ENCODE data around the gene C14orf132. TPM values are rescaled to one million over a fixed set of nuclear protein-coding genes. Genes with fewer than 3 reads are reported as not detected.

The C14orf132 gene
- total and polyA plus RNA-seq, 9 donors: 3.9 to 20.3 (median 7.7) TPM

DNA sequence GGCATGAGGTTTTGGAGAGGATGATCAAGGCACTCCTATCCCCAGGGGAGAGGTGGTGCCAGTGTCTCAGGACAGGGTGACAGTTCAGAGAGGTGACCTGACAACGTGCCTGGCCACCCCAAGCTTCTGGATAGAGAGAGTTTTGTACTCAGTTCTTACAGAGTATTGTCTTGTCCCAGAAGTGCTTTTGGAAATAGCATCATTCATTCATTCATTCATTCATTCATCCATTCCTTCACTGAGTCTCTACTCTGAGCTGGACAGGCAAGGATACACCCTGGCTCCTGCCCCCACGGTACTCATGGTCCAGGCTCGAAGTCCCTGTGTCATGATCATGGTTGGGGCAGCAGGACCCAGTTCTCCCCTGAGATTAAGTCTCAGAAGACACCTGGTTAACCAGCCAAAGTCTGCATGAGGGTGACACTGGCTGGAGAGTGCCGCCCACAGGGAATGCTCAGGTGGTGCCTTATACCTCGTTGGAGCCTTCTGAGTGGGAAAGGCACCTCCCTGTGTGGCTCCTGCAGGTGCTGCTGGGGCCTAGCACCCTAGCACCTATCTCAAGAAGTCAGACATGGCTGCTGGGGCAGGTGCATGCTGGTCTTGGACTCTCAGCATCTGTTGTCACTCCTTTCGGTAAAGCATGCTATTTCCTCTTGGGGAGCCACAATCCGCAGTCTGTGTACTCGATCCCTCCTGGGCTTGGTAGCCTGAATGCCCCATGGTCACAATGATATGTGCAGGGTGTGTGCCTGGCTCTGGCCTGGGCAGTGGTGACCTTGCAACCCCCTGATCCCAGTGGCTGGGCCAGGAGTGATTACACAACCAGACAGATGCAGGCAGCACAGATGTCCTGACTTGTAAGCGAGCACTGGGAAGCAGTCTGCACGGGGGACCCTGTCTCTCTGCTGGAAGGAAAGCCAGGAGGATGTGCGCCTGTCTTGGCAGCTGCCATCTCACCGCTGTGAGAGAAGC is 57.8 kb downstream of the C14orf132 start:
- H3K36me3 ChIP-seq: no peaks in the 10 kb centered on the region
- no peaks in the 10 kb centered on the region for H3K9me3 ChIP-seq
- TF ChIP-seq POLR2A (IDR thresholded peaks at IDR 0.05) (no peak), EP300 (IDR thresholded peaks at IDR 0.05) (no peak)
- TF ChIP-seq, protein P1, sequence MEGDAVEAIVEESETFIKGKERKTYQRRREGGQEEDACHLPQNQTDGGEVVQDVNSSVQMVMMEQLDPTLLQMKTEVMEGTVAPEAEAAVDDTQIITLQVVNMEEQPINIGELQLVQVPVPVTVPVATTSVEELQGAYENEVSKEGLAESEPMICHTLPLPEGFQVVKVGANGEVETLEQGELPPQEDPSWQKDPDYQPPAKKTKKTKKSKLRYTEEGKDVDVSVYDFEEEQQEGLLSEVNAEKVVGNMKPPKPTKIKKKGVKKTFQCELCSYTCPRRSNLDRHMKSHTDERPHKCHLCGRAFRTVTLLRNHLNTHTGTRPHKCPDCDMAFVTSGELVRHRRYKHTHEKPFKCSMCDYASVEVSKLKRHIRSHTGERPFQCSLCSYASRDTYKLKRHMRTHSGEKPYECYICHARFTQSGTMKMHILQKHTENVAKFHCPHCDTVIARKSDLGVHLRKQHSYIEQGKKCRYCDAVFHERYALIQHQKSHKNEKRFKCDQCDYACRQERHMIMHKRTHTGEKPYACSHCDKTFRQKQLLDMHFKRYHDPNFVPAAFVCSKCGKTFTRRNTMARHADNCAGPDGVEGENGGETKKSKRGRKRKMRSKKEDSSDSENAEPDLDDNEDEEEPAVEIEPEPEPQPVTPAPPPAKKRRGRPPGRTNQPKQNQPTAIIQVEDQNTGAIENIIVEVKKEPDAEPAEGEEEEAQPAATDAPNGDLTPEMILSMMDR (IDR thresholded peaks at IDR 0.05): no peak
- DNase-seq: no peak
- no peak overlapping the region for H3K4me3 ChIP-seq
- intact Hi-C loops (cut with DNase I): loop anchor here in 2 of 4 donors (5.0 to 10.0 kb wide), 3 partner anchors 178 to 338 kb away; no protein-coding TSS in a partner anchor
- no peak overlapping the region for H3K27ac ChIP-seq
- H3K27me3 ChIP-seq: no peaks in the 10 kb centered on the region
- 63 to 69% (median 65%) methylated on average over 12 of the region's 12 CpGs for WGBS, 3 donors
- no peaks in the 10 kb centered on the region for H3K4me1 ChIP-seq (ENCODE audit: insufficient read depth)

DNA sequence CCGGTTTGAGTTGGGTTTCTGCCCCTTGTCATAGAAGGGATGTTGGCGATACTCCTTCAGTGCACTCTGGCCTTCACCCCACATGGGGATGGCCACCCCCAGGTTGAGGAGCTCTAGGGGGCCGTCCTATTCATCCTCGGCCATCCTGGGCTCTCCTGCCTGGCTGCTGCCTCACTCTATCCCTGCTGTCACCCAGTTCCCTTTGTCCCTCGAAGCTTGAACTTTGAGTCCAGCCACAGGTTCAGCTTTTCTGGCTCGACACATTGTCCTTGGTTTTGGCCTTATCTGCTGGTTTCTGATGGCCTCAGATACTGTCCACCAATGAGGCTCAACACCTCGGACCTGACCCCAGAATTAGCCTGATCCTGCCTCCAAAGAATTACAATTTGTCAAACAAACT is 58.6 kb downstream of the C14orf132 start:
- intact Hi-C loops (cut with DNase I): loop anchor here in 2 of 4 donors (5.0 to 10.0 kb wide), 3 partner anchors 177 to 337 kb away; no protein-coding TSS in a partner anchor
- H3K9me3 ChIP-seq: no peaks in the 10 kb centered on the region
- 49 to 54% (median 53%) methylated on average over 7 of the region's 7 CpGs for WGBS, 3 donors
- no peak overlapping the region for H3K4me3 ChIP-seq
- H3K4me1 ChIP-seq (ENCODE audit: insufficient read depth): no peaks in the 10 kb centered on the region
- no peak for DNase-seq
- H3K27ac ChIP-seq: no peak overlapping the region
- H3K36me3 ChIP-seq: no peaks in the 10 kb centered on the region
- H3K27me3 ChIP-seq: no peaks in the 10 kb centered on the region
- TF ChIP-seq EP300 (IDR thresholded peaks at IDR 0.05): no peak
- TF ChIP-seq, protein P1 (IDR thresholded peaks at IDR 0.05): no peak
- no peak for TF ChIP-seq POLR2A (IDR thresholded peaks at IDR 0.05)

DNA sequence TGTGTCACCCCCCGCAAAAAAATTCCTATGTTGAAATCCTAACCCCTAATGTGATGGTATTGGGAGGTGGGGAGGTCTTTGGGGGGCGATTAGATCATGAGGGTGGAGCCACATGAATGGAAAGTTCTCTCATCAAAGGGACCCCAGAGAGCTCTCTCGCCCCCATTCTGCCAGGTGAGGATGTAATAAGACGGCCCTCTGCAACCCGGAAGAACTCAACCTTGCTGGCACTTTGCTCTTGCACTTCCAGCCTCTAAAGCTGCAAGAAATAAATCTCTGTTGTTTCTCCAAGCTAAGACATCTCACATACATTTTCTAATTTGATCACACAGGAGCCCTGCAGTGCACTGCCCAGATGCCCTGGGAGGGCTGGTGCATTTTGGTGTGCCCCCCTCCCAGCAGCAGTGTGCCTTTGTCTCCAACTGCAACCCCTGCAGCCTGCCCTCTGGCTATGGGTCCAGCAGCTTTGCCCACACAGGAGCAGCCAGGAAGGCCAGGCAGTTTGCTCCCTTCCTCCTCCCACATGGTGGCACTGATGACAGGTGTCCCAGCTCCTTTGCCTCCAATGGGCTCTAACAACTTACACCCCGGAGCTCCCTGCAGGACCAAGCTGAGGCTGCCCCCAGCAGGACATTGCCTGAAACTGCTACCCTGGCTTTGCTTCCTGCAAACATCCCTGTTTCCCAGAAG is 59.3 kb downstream of the C14orf132 start:
- TF ChIP-seq EP300 (IDR thresholded peaks at IDR 0.05): no peak
- TF ChIP-seq, protein P1 (IDR thresholded peaks at IDR 0.05): no peak
- no peak for TF ChIP-seq POLR2A (IDR thresholded peaks at IDR 0.05)
- H3K27me3 ChIP-seq: no peaks in the 10 kb centered on the region
- DNase-seq: no peak
- intact Hi-C loops (cut with DNase I): loop anchor here in 2 of 4 donors (5.0 to 10.0 kb wide), 3 partner anchors 176 to 336 kb away; no protein-coding TSS in a partner anchor
- H3K9me3 ChIP-seq: no peaks in the 10 kb centered on the region
- H3K36me3 ChIP-seq: no peaks in the 10 kb centered on the region
- no peak overlapping the region for H3K4me3 ChIP-seq
- WGBS, 3 donors: 28 to 36% (median 36%) methylated on average over 6 of the region's 6 CpGs
- no peak overlapping the region for H3K27ac ChIP-seq
- no peaks in the 10 kb centered on the region for H3K4me1 ChIP-seq (ENCODE audit: insufficient read depth)

DNA sequence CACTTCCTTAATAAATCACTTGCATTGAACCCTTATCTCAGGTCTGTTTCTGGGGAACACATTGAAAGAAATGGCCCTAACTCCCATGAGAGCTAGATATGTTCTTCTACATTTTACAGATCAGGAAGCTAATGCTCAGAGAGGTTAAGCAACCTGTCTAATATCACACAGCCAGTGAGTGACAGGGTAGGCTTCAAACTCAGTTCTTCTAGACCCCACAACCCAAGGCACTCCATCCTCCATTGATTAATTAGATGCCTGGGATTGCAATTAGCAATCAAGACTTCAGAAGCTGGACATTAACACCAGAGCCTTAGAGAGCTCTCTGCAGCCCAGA is 59.8 kb downstream of the C14orf132 start:
- Histone ChIP-seq H3K27me3 (no peaks in the 10 kb centered on the region), H3K9me3 (no peaks in the 10 kb centered on the region), H3K36me3 (no peaks in the 10 kb centered on the region), H3K27ac (no peak overlapping the region), H3K4me3 (no peak overlapping the region), H3K4me1 (ENCODE audit: insufficient read depth) (no peaks in the 10 kb centered on the region)
- intact Hi-C loops (cut with DNase I): loop anchor here in 2 of 4 donors (5.0 to 10.0 kb wide), 3 partner anchors 176 to 336 kb away; no protein-coding TSS in a partner anchor
- no peak for DNase-seq
- TF ChIP-seq POLR2A (IDR thresholded peaks at IDR 0.05) (no peak), EP300 (IDR thresholded peaks at IDR 0.05) (no peak)
- TF ChIP-seq, protein P1 (IDR thresholded peaks at IDR 0.05): no peak
